Lung microvascular endothelial cell (primary cell): Measurements from ENCODE around the gene GPR132. TPM values are rescaled to one million over a fixed set of nuclear protein-coding genes. Genes with fewer than 3 reads are reported as not detected.

Experiments used
- DNase-seq, 2 donors: peaks; one replicate each; pipeline versions ENCODE4 v3.0.0 to v3.0.0-alpha.2; 2010; ENCODE audit warnings: low read depth in 2 of 2
- total RNA-seq: library from RNA; depleted of rRNA; stranded (reverse); fragments of >200 nt; gene quantifications from 2 replicates; pipeline ENCODE4 v1.2.1, GENCODE V29; 2014

The GPR132 gene
- total RNA-seq, 1 donor from 2014 or later: 0.20 TPM

GRCh38 chr14:105023144-105023543 is 42.1 kb downstream of the GPR132 start:
- DNase-seq: peak; percentile 35 to 87

- no peak for DNase-seq
Measured at GRCh38 chr14:105022276-105022670, 43.0 kb downstream of the GPR132 start.

GRCh38 chr14:105021656-105022275 is 43.5 kb downstream of the GPR132 start:
- peak; percentile 40 to 55 for DNase-seq

DNA sequence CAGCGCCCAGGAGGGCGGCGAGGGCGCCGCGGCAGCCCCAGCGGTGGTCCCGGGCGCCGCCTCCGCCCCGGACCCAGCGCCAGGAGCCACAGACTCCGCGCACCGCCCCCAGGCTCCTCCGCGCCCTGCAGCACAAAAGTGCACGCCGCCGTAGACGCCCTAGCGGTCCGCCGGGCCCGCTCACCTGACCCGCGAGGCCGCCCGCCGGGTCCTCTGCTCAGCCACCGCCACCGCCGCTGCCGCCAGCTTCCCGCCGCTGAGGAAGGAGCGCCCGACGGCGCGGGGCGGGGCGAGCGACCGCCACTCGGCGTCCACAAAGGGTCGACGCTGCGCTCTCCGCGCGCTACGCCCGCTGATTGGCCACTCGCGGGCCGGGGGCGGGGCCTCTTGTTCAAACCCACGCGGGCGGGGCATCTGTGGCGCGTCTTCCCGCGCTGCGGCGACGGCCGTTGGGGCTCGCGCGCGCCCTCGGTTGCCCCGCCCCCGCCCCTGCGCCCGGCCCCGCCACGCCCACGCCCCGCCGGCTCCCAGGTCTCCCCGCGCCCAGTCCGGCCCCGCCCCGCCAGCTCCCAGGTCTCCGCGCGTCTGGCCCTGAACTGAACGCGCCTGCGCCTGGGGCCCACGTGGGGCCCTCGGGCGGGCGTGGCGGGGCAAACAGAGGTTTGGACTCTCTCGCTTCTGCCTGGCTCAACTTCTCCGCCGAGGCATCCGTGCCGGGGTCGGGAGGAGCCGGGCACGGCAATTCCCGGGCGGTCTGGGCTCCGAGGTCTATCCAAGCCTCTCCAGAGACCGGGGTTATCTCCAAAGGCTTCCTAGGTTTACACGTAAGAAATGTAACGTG is 44.2 kb downstream of the GPR132 start, which contains the start of gene CDCA4:
CDCA4 (minus strand) TSS at position 269 of the 841 bp plus-strand sequence. CDS start 9,154 bp downstream, outside the sequence.
- peak; percentile 97 to 98 for DNase-seq

DNA sequence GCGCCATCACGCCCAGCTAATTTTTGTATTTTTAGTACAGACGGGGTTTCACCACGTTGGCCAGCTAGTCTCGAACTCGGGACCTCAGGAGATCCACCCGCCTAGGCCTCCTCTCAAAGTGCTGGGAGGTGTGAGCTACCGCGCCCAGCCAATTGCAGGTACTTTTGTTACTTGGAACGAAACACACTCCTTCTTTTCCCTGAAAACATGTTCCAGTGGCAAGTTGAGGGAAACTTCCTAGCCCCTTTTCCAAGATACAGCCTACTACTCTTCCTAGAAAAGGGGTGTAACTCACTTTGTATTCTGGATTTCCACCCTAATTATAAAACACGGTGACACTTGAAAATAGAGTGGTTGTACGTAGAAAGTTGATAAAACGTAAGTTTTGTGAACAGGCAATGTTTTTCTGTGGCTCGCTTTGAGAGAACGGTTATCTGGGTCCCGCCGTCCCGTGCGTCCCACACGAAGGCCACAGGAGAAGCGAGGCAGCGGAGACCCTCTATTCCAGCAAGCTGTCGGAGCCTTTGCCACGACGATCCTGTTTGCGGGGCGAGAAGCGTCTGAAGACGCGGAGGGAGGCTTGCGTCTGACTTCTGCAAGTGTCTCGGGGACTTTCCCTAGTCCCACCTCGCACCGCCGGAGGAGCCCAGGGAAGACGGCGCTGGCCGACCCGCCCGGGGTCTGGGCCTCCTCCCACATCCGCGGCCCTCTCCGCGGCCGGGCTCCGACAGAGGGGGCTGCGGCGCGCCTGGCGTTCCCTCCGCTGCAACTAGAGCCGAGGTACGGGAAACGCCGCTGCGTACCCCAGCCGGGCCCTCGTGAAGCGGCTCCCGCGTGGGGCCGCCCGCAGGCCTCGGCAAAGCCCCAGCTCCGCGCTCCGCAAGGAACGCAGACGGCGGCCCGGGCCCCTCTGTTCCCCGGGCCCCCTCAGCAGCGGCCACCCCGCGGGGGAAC is 45.1 kb downstream of the GPR132 start:
- DNase-seq: peak; percentile 61 to 65

- DNase-seq: no peak
Measured at GRCh38 chr14:105018414-105018813, 46.8 kb downstream of the GPR132 start.

DNA sequence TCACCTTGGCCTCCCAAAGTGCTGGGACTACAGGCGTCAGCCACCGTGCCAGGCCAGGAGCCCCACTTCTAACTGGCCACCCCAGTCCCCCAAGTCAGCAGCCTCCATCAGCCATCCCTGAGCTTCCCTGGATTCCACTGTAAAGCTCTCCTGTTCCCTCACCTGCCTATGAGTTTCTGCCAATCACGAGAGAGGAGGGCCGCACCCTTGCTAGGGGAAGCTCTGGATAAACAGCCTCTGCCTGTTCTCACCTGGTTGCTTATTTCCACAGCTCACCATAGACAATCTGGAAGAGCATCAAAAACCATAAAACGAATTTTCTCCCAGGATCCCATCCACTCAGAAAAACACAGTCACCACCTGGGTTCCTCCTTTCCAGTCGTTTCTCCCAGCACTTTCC is 49.3 kb downstream of the GPR132 start:
- DNase-seq: no peak

DNA sequence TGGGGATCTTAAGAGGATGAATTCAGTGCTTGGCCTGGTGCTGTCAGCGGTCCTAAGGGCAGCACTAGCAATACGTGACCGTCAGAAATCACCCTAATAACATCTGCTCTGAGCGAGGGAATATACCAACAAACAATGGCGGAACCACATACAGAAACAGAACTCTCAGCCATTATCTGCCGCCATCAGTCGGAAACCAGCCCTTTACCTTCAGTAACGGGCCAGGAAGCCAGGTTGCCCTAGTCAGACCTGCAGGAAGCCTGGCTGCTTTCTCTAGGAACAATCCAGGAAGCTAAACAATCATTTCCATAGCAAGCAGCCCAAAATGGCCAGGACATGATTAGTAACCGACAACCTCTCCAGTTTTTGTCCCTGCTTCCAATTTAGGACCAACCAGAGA is 50.0 kb downstream of the GPR132 start:
- peak; percentile 47 to 71 for DNase-seq

GRCh38 chr14:105014631-105015030 is 50.6 kb downstream of the GPR132 start:
- DNase-seq: no peak

GRCh38 chr14:105014032-105014431 is 51.2 kb downstream of the GPR132 start:
- no peak for DNase-seq

GRCh38 chr14:105013150-105013785 is 52.0 kb downstream of the GPR132 start:
- DNase-seq: peak; percentile 40 to 56

DNA sequence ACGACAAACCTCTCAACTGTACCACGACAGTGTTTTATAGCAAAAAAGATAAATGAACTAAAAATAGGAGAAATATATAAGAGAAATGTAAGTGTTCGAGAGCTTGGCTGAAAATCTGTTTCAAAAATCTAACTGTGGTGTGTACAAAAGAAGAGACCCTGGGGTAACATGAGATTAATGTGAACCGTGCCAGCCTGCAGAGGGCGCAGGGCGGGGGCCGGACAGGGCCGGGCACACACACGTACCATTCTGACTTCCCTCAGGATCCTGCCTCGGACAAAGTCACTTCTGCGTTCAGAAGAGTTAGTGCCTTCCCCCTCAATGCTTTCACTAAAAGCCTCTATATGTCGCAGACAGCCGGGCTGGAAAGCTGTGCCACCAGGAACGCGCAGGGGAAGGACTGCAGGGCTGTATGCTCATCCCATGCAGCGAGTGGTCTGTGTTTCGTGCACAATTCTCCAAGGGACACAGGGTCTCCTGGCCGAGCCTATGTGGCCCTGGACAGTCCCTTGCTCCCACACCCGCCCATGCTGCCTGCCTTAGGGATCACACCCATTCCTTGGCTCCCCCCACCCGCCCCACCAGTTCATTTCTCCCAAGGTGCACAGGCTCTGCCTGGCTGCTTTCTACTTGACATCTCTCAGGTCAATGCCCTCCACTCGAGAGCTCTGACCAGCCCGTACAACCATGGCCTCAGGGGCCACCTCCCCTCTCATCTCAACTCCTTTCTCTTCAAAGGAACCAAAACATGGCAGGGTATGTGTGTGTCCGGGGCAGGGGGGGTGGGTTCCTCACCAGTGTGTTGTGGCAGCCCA is 52.9 kb downstream of the GPR132 start:
- peak in 1 of 2 donors; percentile 18 for DNase-seq

DNA sequence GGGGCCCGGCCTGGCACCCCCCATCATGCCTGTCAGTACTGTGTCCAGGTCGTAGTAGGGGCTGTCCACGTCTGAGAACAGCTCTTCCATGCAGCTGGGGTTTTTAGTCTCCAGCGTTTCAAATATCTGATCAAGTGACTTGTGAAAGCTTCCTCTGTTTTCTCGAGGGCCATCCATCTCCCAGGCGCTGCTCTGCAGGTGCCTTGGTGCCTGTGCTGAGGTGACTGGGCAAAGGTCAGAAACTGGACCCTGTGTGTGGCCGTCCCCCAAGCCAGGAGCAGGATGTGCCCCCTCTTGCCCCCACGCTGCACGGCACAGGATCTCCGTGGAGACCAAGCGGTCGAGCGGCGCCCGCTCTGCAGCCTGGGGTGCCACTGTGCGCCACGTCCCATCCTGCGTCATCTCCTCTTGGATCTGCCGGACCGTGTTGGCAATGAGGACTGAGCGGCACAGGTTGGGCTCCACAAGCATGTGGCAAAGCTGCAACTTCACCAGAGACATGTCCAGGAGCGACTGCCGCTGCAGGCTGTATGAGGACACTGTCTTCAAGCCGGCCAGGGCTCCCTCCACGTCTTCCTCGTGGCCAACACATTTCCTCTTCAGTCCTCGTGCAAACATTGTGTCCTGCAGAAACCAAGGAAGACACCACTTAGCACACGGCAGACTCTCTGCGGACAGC is 53.8 kb downstream of the GPR132 start:
- no peak for DNase-seq

GRCh38 chr14:105010891-105011291 is 54.3 kb downstream of the GPR132 start:
- DNase-seq: no peak

GRCh38 chr14:105010106-105010505 is 55.1 kb downstream of the GPR132 start:
- DNase-seq: no peak

GRCh38 chr14:105007593-105008264 is 57.5 kb downstream of the GPR132 start:
- DNase-seq: no peak

DNA sequence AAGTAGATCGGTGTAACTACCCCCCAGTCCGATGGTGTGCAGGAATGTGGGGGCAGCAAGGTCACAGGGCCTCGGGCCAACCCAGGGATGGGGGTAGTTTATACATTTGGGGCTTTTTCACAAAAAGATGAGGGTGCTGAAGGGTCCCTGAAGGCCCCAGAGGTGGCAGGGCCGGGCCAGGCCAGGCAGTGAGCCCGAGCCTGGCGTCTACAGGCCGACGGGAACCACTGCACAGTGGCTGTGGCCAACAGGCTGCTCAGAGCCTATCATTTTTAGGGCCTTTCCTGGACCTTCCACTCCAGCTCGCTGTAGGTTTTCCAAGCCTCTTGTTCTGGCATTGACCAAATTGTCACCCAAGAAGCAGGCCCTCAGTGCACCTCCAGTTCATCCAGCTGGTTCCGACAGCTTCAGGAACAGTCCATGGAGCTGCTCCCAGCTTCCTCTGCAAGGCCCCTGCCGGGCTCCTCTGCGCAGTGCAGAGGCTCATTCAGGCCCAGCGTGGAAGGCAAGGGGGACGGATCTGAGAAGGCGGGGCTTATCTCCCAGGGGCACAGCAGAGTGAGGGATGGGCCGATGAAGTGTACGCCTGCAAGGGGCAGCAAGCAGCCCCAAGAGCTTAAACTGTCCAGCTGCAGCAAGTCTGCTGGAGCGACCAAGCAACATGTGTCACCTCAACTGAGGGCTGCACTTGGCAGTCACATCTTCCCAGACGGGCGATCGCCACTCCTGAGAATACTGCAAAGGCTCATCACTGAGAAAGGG is 58.2 kb downstream of the GPR132 start:
- no peak for DNase-seq
